Inferior parietal cortex (tissue), 1 donor: Measurements from ENCODE around the gene RNF224.

Experiments used
- DNase-seq: peaks from one replicate; pipeline ENCODE4 v3.0.0-alpha.2; 2016; ENCODE audit errors: extremely low spot score

RNF224 gene

DNA sequence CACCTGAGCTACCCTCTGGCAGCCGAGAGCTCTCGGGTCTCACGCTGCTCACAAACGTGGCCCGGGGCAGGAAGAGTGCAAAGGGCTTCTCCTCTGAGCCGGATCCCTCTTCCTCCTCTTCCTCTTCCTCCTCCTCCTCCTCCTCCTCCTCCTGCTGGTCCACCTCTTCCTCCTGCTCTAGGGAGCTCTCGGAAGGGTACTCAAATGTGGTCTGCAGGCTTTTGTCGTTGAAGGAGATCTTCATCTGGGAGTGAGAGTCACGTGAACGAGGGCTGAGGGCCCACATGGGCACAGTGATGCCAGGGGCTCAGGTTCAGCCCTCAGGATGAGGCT is 34.9 kb upstream of the RNF224 start:
- DNase-seq: no peak

DNA sequence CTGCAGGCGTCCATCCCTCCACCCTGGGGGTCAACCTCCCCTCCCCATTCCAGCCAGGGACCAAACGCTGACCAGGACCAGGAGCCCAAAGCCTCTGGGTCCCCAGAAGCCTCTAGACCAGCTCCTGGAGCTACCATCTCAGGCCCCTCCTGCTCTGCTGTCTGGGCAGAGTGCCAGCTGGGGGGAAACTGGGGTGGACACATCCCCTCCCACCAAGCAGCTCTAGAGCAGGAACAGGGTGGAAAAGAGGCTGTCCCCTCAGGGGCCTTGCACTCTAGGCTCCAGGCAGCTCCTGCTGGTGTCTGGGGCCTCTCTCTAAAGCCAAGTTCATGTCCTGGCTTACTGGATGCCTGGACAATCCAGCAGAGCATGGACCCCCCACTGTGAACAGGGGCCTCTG is 34.4 kb upstream of the RNF224 start:
- no peak for DNase-seq

DNA sequence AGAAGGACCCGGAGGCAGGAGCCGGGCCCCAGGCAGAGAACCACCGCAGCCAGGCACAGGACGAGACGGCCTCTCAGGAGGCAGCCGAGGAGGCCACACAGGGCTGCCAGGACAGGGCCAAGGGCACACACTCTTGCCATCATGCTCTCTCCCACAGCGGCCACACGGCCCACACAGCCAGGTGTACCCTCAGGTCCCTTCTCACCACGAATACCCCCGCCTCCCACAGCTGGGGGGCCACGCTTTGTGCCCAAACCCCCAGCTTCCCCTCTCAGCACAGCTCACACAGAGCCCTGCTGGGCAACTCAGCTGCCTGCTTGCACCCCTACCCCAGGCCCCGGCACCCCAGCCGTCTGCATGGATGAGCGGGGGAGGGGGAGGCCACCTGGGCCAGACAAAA is 33.5 kb upstream of the RNF224 start:
- DNase-seq: no peak

DNA sequence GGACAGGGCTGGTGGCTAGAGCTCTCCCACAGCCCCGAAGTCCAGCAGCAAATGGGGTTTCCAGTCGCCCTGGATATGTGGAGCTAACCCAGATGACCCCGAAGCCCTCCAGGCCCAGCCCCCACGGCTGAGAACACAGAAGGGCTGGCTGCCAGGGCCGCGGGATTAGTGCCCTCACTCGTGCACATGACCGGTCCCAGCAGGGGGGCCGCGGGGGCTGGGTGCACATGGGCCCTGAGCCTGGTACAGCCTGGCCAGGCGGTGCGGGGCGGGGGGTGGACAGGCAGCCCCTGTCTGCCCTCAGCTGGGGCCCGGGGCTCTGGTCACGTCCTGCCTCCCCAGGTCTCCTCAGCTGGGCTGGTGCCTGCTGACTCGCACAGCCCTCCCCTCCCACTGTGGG is 32.9 kb upstream of the RNF224 start:
- DNase-seq: peak; percentile 72

DNA sequence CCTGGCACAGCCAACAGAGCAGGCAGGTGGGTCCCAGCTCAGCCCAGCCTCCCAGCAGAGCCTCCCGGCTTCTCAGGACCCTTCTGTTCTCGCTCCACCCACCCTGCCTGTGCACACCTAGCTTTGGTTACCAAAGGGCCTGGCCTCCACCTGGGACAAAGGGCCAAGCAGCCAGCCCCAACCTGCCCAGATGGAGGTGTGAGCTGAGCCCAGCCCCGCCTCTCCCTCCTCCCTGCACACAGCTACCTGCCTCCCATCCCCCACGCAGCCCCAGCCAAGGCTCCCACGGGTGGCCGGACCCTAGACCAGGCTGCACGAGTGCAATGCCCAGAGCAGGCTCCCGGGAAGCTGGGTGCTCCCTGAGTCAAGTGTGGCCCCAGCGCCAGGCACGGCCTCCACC is 32.4 kb upstream of the RNF224 start:
- no peak for DNase-seq

DNA sequence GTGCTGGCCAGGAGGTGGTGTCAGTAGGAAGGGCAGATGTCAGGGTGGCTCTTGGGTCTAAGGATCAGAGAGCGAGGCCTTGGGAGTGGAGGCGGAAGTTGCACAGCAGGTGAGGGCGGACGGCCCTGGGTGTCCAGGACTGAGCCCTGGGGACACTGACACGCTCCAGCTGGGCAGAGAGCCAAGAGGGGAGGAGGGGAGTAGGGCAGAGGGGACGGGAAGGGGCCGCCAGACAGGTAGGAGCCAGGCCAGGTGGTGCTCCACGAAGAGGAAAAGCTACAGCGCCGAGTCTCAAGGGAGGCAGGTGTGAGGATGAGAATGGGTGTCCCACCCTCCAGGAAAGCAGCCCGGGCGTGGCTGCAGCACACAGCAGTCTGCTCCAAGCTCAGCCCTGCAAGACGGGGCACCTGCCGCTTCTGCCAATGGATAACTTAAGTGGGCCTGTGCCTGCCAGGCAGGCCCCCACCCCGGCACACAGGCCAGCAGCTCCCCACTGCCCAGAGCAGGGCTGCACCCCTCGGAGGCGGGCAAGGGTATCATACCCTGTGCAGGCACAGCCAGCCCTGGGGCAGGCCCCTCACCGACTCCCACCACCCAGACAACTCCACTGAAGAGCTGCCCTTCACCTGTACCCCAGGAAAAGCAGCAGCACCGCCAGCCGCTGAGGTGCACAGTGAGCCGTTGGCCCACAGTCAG is 31.6 kb upstream of the RNF224 start:
- no peak for DNase-seq

DNA sequence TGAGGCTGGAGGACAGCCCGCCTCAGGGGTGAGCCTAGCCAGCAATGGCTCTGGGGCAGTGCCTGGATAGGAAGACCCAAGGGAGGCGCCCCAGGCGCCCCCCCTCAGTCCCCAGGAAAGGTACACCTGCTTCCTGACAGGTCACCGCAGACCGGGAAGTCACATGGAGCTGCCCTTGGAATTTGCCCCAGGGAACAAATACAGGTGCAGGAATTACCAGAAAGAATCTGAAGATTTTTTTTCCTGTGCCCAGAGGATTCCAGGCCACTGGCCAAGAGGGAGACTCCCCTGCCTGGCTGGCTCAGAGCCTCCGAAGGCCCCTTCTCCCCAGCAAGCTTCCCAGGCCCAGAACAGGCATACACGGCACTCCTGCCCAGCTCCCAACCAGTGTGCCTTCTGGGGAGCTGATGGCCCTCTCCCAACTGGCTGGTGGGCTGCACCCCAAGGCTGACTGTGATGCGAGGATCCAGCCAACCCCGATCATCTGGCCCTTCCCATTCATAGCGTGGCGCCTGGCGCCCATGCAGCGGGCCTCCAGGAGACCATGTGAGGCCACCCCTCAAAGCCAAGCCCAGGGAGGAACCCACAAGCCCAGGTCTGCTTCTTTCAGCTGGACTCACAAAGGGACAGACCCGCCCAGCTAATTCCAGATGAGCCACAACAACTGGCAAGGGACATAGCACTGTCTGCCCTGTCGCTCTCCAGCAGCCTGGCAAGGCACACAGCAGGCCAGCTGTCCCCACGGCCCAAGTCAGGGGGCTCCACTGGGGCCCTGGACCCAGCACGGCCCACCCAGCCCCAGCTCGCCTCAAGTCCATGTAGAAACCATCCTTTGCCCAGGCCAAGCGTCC is 29.0 kb upstream of the RNF224 start:
- DNase-seq: no peak

DNA sequence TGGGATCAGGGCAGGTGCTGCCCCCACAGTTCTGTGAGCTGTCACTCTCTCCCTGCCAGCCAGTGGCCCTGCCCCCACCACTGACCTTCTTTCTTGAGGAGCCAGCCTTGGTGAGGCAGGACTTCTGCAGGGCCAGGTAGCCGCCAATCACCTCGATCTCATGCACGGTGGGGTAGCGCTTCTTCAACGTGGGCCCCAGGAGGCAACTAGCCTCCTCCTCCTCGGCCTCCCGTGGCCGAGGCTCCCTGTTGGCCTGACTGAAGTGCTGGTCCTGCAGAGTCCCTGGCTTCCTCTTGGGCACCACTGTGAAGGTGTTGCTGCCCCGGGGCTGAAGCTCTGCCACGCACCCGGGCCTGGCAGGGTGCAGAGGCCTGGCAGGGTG is 28.4 kb upstream of the RNF224 start:
- DNase-seq: no peak

DNA sequence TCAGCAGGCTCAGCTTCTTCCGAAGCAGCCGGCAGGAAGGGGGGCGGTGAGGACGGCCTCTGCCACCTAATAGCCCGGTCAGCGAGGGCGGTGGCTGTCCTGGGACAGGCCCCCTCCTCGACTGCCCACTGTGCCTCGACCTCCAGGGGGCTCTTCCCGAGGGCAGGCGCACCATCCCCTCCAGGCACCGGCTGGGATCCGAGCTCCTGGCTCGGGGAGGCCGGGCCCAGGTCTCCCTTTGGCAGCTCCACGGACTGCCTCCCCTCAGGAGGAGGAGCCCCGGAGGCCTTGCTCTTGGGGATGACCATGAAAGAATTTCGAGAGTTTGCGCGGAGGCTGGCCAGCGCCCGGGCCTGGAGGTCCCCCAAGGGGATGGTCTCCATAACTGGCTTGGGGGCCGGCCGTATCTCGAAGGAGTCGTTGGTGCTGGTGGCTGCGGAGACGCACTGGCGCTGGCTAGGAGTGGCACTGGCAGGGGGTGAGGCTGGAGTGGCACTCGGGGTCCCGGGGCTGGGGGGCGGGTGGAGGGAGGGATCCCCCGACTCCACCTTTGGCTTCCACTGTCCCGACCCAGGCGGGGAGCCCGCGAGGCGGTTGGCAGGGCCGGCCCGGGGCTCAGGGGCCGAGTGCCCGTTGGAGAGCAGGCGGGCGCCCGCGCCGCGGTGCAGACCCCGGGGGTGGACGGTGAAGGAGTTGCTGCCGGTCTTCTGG is 27.7 kb upstream of the RNF224 start:
- no peak for DNase-seq

DNA sequence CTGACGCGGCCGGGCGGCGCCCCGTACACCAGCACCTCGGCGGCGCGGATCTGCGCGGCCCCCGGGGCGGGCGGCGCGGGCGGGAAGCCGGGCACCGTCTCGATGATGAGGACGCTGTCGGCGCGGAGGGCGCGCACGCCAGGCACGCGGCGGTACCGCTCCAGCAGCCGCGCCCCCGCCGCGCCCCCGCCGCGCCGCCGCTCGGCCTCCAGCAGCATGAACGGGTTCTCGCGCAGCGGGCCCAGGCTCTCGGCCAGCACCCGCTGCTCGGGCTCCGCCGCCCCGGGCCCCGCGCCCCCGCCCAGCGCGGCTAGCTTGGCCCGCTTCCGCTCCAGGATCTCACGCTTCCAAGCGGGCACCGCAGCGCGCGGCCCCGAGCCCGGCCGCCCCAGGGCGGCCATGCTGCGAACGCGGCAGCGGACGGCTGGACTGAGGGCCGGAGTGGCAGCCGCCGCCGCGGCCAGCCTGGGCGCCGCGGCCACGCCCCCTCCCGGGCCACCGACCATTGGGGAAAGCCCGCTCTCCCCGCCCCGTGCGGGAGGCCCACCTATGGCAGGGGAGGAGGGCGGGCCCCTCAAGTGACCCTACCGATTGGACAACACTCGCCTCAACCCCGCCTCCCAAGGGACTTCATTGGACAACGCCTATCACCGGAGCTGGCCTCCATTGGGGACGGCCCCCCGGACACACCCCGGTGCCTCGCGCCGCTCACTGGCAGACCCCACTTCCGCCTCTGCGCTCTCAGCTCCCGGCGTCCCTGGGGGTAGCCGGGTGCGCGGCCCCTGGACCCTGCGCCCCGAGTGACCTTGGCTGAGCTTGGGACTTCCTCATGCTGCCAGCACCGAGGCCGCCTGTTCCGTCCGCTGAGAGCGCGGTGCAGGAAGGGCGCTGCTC is 26.7 kb upstream of the RNF224 start, which contains the start of gene TPRN:
Gene TPRN, minus strand, starts transcription at position 431 of the 894 bp plus-strand sequence. Its CDS starts 30 bp downstream, at position 401.
- peak; percentile 98 for DNase-seq

DNA sequence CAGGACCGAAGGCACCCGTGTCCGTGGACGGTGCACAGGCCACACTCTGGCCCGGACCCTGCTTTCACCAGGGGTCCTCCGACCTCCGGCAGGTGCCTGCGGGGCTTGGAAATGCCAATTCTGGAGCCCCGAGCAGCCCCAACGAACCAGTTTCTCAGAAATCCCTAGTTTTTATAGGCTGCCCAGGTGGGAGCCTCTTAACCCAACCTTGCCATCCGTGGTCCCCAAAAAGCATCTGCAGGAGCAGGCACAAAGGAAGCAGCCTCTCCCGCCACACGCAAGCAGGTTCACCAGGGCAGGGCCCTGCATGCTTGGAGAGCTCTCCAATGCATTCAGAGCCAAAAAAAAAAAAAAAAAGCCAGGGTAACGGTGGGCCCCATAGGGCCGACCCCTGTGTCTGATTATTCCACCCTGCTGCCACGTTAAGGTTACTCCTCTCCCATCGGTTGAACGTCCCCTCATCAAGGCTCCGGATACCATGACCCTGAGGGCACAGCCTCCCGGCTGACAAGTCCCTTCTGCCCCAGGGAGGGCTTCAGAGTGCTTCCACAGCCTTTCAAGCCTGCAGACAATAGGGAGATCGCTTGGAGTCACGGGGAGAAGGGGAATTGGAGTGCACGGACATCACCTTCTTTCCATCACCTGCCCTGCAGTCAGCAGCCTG is 26.0 kb upstream of the RNF224 start:
- DNase-seq: no peak

DNA sequence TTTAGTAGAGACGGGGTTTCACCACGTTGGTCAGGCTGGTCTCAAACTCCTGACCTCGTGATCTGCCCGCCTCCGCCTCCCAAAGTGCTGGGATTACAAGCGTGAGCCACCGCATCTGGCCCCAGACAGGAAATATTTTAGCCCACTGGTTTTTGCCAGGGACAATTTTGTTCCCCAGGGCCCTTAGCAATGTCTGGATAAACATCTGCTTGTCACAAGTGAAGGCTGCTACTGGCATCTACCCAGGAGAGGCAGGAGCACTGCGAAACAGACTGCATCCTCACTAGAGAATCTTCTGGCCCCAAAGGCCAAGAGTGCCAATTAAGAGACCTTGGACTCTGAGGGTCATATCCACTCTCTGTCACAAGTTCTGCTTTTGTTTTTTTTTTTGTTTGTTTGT is 24.3 kb upstream of the RNF224 start:
- no peak for DNase-seq

DNA sequence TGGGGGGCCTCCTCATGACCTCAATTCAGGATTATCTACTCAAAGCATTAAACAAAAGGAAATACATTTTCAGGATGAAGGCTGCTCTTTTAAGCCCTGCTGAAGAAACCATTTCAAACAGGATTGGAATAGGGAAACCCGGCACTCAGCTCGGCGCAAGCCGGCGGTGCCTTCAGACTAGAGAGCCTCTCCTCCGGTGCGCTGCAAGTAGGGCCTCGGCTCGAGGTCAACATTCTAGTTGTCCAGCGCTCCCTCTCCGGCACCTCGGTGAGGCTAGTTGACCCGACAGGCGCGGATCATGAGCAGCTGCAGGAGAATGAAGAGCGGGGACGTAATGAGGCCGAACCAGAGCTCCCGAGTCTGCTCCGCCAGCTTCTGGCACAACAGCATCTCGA is 22.6 kb upstream of the RNF224 start:
- DNase-seq: no peak

DNA sequence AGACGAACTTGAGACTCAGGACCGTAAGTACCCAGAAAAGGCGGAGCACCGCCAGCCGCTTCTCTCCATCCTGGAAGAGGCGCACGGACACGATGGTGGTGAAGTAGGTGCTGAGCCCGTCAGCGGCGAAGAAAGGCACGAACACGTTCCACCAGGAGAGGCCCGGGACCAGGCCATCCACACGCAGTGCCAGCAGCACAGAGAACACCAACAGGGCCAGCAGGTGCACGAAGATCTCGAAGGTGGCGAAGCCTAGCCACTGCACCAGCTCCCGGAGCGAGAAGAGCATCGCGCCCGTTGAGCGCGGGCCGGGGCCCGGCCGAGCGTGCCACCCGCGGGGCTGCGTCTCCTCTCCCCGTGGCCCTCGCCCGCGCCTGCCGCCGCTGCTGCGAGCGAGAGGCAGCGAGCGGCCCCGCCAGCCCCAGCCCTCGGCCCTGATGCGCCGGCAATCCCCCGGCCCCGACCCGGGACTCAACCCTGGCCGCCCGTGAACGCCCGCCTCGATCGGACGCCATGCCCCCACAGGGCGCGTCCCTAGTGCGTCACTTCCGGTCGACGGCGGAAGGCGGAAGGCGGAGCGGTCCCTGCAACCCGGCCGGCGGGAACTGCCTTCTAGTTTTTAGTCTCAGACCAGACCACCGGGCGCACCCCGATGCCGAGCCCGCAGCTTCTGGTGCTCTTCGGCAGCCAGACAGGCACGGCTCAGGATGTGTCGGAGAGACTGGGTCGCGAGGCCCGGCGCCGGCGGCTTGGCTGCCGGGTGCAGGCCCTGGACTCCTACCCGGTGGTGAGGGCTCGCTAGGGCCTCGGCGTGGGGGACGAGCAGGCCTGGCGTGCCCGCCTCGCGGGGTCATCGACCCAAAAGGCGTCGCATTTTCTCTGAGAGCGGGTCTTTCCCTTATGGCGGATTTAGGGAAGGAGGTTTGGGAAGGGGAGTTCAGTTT is 21.9 kb upstream of the RNF224 start, which contains the start of the genes NDOR1 and TMEM203:
Gene NDOR1, plus strand, starts transcription at position 575 of the 944 bp plus-strand sequence. Its CDS starts 78 bp downstream, at position 653.
Gene TMEM203, minus strand, starts transcription at position 523 of the 944 bp plus-strand sequence. Its CDS starts 234 bp downstream, at position 289.
- DNase-seq: peak; percentile 96

DNA sequence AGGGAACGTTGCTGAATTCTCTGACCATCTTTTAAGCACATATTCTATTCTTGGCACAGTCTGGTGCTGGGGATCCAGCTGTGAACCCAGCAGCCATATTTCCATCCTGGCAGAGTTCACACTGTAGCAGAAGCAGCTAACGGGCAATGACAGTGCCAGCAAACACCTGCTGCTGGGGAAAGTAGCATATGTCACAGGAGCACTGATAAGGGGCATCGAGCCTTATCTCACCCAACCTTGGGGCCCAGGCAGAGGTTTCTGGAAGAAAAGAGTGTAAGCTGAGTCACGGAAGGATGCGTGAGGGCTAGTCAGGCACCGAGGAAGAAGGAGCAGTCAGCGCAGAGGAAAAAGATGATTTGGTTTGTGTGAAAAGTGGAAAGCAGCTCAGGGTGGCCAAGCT is 20.7 kb upstream of the RNF224 start:
- no peak for DNase-seq

DNA sequence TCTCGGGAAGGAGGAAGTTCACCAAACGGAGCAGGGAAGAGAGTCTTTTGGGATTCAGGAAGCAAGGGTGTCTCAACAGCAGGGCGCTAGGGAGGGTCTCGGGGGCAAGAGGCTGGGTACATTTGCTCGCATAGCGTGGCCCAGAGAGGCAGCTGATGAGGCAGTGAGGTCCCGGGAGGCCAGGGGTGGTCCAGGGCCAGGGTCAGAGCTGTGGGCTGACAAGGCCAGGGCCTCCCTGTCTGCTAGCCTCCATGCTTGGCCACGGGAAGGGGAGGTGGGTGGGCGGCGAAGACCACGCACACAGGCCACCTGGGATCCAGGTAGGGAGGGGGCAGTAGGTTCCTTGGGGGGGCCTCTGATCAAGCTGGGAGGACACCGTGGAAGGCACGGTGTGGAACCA is 15.8 kb upstream of the RNF224 start:
- DNase-seq: no peak

DNA sequence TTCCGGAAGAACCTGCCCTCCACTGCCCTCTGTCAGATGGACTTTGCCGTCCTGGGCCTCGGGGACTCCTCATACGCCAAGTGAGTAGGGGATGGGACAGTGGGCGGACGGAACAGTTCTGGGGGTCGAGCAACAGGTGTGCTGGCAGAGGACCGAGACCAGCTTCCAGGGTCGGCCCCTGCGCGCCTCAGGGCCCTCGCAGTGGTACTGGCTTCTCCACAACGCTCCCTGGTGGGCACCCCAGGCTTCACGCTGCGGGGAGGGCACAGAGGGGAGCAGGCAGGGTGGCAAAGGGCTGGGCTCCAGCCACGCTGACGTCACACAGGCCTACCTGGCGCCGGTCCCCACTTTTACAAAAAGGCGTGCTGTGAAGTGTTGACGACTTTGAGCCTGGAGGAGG is 14.8 kb upstream of the RNF224 start:
- DNase-seq: no peak

DNA sequence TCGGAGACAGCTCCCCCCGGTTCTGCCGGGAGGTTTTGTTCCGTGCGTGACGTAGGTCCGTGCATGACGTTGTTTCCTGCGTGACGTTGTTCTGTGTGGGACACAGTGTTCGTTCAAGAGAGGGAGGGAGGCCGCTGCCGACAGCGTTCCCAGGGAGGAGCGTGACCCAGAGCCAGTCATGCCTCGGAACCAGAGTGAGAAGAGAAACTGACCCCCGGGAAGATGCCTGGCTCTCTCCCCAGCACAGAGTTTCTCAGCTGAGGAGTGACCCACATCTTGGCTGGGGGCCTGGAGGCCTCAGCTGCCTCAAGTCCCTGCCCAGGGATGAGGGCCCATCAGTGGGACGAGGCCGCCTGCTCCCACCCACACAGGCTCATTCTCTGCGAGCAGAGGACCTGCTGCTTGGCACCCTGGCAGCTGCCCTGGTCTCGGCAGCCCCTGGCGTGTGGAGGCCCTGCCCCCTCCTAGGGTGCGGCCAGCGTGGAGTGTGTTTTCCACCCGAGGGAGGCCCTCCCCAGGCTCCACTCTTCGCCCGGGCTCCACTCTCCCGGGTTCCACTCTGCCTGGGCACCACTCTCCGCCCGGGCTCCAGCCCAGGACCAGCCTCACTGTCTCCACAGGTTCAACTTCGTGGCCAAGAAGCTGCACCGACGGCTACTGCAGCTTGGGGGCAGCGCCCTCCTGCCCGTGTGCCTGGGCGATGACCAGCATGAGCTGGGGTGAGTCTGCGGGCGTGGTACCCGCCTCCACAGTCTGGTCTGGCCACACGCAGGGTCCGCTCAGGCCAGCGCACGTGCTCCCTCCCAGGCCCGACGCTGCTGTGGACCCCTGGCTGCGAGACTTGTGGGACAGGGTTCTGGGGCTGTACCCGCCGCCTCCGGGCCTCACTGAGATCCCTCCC is 13.9 kb upstream of the RNF224 start:
- DNase-seq: no peak

DNA sequence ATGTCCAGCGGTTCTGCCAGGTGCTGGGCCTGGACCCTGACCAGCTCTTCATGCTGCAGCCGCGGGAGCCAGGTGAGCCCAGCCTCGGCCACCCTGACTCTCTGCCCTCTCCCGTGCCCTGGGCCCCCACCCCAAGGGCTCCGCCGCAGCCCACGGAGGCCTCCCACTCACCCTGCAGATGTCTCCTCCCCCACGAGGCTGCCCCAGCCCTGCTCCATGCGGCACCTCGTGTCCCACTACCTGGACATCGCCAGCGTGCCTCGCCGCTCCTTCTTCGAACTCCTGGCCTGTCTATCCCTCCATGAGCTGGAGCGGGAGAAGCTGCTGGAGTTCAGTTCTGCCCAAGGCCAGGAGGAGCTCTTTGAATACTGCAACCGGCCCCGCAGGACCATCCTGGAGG is 12.7 kb upstream of the RNF224 start:
- DNase-seq: no peak
